NCI-H2107 treated with DMSO at 0.1 percent for 48 hours (cell line): ENCODE results near the gene MBP.
"Not testable (repeated sequence)": the region's sequence is repeated elsewhere in the genome, so short reads cannot be mapped to it uniquely, and the experiment has no call there.

ENCODE experiments used
- DNase-seq: peaks from one replicate; lab custom pipeline; 2025; ENCODE audit not compliant: unreplicated experiment; lab: John Stamatoyannopoulos, UW

MBP gene

GRCh38 chr18:77025831-77026363 lies 106.7 kb downstream of the MBP start:
- no peak for DNase-seq

GRCh38 chr18:77025123-77025522 lies 107.5 kb downstream of the MBP start:
- no peak for DNase-seq

GRCh38 chr18:77024476-77024875 lies 108.1 kb downstream of the MBP start:
- no peak for DNase-seq

- DNase-seq, result peak; percentile 60
Observed at GRCh38 chr18:77023102-77023782, 109.3 kb downstream of the MBP start.

DNA sequence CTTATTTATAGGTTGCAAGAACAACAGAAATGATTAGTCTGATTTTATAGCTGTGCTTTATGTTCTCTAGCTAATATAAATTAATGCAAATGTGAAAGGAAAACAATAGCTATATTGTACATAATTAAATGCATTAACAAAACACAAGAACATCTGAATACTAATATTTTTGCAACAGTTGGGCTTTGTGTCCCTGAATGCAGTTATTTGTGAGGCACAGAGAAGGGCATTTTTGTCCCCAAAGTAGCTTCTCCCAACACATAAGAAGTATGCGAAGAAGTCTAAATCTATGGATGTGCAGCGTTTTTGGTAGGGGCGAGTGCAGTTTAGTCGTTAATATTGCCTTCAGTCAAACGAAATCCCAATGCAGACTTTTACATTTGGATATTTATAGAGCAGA lies 110.0 kb downstream of the MBP start:
- DNase-seq, result no peak

DNA sequence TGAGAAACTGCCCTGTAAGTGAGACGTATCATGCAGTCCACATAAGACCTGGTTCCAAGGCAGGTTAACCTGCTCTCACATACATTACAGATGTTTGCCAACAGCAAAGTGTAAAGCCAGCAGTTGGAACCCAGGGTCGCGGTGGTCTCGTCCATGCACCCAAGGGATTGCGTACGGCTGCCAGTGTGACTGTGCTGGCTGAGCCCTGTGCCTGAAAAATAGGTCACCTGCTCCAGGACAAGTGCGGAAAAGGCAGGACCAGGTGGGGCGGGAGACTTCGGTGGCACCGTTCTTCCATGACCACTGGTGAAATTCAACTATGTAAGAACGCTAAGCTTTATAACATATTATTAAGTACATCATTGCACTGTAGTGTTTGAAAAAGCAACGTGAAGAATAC lies 110.5 kb downstream of the MBP start:
- DNase-seq, result no peak

GRCh38 chr18:77021478-77021877 lies 111.1 kb downstream of the MBP start:
- not testable (repeated sequence) for DNase-seq

DNA sequence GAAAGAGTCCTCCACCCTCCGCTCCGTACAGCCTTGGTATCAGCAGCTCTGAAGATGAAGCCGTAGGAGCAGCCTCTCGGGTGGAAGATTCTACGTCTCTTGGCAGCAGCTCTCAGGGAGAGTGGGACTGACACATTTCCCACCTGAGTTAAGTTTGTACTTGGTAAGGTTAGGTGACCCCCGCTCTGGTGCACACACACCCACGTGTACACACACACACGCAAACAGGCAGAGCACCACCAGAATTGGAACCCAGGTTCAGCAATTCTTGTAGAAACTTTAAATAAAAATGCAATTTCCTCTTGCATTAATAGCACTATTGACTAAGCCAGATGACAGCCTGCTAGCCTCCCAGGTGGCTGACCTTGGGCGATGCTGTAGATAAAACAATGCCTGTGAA lies 111.5 kb downstream of the MBP start:
- no peak for DNase-seq

GRCh38 chr18:77020561-77020960 lies 112.0 kb downstream of the MBP start:
- DNase-seq, result no peak

DNA sequence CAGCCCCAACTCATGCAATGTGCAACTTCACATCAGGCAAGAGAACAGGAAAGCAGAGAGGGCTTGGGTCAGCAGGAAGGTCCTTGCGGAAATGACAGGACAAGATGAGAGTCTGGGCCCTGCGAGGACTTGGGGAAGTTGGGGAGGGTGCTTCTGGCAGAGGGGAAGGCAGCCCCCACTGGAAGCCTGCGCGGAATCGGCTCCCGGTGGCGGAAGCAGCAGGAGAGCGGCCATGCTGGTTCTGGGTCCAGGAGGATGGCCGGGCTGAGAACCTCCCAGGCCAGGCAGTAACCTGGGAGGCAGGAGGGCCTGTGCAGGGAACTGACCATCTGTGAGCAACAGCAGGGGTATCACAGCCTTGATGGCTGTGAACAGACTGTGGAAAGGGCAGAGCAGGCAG lies 112.9 kb downstream of the MBP start:
- no peak for DNase-seq

DNA sequence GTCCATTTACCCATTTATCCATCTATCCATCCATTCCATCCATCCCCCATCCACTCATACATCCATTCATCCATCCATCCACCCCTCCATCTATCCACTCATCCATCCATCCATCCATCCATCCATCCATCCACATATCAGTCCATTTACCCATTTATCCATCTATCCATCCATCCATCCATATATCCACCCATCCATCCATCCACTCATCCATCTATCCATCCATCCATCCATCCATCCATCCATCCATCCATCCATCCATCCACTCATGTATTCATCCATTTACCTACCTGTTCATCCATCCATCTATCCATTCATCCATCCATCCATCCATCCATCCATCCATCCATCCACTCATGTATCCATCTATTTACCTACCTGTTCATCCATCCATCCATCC lies 113.9 kb downstream of the MBP start:
- not testable (repeated sequence) for DNase-seq

DNA sequence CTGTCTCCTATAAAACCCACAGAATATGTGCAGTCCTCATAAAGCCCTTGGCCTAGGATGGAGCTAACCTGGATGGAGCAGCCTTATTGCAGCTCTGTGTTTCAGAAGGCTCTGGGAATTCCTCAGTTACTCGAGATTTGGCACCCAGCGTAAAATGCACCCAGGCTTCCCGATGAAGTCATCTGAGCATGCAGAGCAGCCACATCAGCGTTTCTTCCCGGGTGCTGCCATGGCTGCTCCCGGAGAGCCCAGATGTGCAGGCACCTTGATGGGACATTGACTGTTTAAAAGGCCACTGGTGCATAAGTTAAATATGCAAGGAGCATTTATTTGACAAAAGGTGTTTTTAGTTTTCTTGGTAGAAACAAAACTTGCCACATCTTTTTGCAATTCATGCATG lies 115.2 kb downstream of the MBP start:
- DNase-seq, result no peak

GRCh38 chr18:77016936-77017335 lies 115.6 kb downstream of the MBP start:
- DNase-seq, result no peak

- DNase-seq, result no peak
Observed at GRCh38 chr18:77015771-77016710, 116.5 kb downstream of the MBP start.

DNA sequence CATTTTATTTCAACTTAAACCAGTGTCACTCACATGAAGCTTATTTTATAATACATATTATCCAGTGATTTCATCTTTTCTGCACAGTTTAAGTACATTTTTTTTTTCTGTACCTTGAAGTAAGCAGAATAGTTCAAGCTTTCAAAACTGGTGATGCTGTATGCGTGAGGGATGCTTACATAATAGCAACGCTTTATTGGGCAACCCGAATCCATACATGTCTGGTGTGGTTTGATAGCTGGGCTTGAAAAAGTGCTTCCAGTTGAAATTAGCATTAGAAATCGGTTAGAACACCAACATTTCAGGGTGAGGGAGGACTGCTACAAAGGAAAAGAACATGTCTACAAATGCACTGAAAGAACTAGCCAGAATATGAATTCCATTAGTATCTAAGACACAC lies 117.4 kb downstream of the MBP start:
- no peak for DNase-seq

DNA sequence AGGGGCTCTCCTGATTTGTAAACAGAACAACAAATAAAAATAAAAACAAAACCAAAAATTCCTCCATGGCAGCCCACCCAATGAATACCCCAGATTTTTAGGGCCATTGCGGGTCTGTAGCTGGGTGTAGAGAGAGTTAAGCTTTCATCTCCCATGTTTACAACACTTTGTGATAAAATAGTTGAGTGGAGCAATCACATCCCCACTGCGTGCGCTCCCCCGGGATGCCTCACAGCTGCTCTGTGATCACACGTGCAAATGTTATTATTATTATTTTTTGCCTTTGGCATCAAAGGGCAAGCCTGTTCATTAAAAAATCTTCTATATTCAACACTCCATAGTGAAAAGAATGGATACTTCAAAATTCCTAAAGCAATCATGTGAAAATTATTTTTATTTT lies 118.0 kb downstream of the MBP start:
- no peak for DNase-seq

- DNase-seq, result no peak
Observed at GRCh38 chr18:77013811-77014521, 118.6 kb downstream of the MBP start.

GRCh38 chr18:77012806-77013541 lies 119.6 kb downstream of the MBP start:
- no peak for DNase-seq

GRCh38 chr18:77012120-77012519 lies 120.5 kb downstream of the MBP start:
- DNase-seq, result no peak

- no peak for DNase-seq
Observed at GRCh38 chr18:77009675-77010074, 122.9 kb downstream of the MBP start.
